Limb (tissue), 2 donors: ENCODE data around the gene SF3B2.
"Not testable (repeated sequence)": the region's sequence is repeated elsewhere in the genome, so short reads cannot be mapped to it uniquely, and the experiment has no call there.

ENCODE experiments used
- DNase-seq, 2 donors: peaks; one replicate each; pipeline ENCODE4 v3.0.0-alpha.2; 2016; ENCODE audit errors: extremely low spot score in 2 of 2

The SF3B2 gene

DNA sequence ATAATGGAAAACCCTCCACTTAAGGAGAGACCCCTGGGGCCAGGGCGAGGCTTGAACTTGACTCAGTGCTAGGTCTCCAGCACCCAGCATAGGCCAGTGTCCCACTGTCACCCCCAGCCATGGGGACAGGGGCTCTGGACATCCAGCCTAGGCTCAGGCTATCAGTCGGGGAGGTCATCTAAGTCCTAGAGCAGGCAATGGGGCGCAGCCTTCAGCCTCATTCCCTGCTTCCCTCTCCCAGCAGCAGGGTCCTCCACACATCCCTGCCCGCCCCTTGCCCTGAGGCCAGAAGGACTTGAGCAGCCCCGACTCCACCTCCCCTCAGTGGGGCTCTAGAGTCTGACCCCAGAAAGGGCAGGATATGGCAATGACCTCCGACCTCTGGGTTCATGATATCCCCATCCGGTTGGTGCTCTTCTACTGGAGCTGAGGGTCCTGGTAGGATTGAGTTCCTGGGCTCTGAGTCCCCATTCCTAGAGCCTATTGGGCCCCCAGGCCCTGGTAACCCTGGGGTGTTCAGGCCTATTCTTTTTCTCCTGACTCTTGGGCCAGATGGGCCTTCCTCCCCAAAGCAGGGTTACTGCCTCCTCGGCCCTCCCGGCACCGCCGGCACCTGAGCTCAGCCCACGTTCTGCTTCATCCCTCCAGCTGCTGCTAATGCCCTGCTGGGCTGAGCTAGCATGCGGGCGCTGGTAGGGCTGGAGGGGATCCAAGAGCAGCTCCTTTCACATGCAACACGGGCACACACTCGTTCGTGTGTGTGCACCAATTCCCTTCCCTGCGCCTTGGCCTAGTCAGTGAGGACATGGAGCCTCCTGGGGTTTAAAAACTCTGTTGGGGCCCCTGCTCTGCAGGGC, 36.0 kb upstream of the SF3B2 start:
- DNase-seq: no peak

DNA sequence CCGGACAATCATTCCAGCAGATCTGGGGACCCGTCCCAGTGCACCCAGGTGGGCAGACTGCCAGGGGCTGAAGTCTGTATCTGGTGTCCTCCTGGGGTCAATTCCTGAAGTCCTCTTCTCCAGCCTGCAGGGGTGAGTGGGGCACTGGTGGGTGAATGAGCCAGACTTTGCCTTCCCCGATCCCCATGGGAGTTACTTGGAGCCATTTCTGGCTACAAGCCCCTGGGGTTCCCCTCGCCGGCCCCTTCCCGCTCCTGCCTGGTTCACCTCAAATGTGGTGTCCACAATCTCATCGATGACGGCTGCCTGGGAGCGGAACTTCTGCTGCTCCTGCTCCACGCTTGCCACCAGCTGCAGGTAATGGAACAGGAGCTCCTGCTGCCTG, 35.4 kb upstream of the SF3B2 start:
- DNase-seq: no peak

- no peak for DNase-seq
Observed at GRCh38 chr11:66017321-66017720, 34.8 kb upstream of the SF3B2 start.

GRCh38 chr11:66020212-66020611, 32.0 kb upstream of the SF3B2 start:
- no peak for DNase-seq

DNA sequence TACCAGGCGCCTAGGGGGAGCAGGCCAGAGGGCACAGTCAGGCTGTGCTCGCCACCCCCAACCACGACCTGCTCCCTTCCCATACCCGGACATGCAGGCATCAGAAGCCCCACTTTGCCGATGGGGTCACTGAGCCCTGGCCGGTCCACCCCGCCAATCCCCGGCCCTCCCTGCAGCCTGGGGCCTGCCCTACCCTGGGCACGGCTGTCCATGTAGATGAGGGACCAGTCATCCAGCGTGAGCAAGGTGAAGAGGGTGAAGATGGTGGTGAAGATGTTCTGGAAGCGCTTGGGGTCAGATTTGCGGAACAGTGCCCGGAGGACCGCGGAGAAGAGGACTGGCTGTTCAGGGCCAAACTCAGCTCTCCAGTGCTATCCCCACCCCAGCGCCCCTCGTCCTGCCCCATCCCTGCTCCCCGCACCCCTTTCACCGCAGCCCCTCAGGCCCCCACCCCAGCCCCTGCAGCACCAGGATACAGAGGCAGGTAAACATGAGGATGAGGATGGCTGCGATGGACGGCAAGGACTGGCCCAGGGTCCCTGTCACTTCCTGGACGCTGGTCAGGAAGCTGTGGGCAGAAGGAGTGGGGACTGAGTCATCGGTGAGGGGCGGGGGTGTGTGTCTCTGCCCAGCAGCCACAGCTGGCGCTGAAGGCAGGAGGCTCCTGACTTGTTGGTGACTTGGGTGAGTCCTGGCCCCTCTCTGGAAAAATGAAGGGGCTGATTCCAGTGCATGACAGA, 31.4 kb upstream of the SF3B2 start:
- no peak for DNase-seq

GRCh38 chr11:66022401-66023185, 29.6 kb upstream of the SF3B2 start:
- peak; percentile 49 to 87 for DNase-seq

GRCh38 chr11:66023186-66023440, 29.1 kb upstream of the SF3B2 start:
- DNase-seq: not testable (repeated sequence)

DNA sequence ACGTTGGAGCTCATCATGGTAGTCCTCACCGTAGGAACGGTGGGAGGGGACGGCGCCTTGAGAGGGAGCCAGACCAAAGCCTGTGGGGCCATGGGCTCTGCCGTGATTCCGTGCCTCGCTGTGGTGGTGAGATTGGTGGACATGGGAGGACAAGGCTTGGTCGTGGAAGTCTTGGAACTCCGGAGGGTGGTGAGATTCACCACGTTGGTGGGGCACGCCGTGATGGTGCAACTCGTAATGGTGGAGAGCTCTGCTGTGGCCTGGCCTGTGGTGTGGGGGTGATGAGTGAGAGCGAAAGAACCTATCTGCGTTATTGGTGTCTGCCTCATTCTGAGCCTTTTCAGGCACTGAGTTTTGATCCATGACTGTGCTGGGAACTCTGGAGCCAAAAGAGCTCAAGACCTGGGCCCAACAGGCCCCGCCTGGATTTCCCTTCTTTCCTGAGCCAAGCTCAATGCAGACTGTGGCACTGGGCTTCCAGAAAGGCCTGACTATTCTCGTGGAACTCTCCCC, 26.1 kb upstream of the SF3B2 start, which contains the start of gene CATSPER1:
Gene CATSPER1, minus strand, starts transcription at position 463 of the 513 bp plus-strand sequence. Its CDS starts 100 bp downstream, at position 363.
- no peak for DNase-seq

- no peak for DNase-seq
Observed at GRCh38 chr11:66032957-66033735, 19.0 kb upstream of the SF3B2 start.

- DNase-seq: no peak
Observed at GRCh38 chr11:66035653-66036333, 16.4 kb upstream of the SF3B2 start.

GRCh38 chr11:66036334-66036710, 15.8 kb upstream of the SF3B2 start:
- DNase-seq: no peak

GRCh38 chr11:66037327-66037726, 14.8 kb upstream of the SF3B2 start:
- no peak for DNase-seq

DNA sequence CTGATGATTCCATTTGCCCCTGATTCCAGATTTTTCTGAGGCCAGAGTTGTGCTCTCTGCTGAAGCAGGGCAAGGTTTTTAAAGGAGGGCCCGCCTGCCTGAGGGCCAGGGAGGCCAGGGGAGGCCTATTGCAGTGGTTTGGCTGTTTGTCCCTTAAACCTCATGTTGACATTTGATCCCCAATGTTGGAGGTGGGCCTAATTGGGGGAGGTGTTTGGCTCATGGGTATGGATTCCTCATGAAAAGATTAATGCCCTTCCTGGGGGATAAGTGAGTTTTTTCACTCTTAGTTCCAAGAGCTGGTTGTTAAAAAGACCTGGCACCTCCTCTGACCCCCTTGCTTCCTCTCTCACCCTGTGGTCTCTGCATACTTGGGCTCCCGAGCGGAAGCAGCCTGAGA, 12.4 kb upstream of the SF3B2 start:
- DNase-seq: no peak

- DNase-seq: no peak
Observed at GRCh38 chr11:66042227-66042995, 9.8 kb upstream of the SF3B2 start.

DNA sequence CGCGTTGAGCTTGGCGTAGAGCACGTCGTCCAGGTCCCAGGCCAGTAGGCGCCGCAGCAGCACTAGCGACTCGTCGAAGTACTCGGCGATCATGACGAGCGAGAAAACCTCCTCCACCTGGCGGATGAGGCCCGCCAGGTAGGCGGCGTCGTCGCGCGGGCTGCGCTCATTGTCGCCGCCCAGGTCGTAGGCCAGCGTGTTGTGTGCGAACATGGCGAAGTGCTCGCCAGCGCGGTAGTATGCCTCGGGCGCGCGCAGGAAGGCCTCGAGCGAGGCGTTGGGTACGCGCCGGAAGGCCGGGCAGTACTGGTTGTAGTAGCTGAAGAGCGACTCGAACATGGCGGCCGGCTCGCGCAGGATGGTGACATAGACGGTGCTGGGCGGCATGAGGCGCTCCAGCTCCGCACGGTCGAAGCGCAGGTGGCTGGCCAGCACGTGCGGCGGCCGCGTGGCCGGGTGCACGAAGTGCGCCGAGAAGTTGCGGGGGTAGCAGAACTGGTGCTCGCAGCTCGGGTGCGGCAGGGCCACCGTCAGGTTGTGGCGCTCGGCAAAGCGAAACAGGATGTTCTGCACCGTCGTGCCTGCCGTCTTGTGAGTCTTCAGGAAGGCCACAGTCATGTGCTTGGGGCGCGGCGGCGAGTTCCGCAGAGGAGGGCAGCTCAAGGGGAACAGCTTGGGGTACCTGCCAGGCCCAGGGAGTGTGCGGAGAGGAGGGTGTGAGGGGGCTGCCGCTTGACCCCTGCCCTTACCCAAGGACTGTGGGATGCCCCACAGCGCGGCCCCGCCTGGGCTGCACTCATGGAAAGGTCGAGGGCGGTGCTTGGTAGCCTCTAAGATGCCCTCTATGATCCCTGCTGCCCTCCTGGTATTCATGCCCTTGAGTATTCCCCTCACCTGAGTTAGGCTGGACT, 8.9 kb upstream of the SF3B2 start:
- DNase-seq: no peak

DNA sequence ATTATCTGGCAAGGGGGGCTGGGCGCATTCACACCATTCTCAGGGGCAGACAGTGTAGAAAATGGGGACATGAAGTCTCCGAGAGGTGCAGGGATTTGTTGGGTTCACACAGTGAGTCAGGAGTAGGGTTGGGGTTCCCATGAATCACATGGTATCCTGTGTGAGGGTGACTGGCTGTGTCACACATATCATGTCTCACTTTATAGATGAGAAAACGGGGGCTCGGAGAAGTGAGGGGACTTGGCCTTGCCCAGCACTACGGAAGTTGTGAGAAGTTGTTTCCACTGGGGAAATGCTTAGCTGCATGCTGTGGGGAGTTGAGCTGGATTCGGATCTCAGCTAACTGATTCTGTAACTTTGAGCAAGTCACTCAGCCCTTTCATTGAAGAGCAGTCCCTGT, 7.4 kb upstream of the SF3B2 start:
- DNase-seq: no peak

DNA sequence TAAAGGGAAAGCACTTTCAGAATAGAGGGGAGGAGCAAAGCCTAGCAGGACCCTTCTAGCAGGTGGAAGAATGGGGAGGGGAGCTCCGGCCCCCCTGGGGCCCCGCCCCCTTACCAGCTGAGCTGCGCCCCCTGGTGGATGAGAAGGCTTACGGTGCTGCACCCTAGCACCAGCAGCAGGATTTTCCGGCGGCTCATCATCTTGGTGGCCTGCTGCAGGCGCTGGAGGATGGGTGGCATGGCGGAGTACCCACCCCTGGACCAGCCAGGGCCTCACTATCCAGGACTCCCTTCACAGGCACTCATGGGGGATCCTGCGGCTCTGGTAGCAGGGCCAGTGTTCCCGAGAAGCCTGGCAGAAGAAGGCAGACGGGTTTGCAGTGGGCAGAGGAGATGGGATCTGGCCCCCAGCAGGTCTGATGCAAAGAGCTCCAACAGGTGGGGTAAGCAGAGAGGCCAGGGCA, 7.0 kb upstream of the SF3B2 start:
- DNase-seq: peak; percentile 64 to 83

- no peak for DNase-seq
Observed at GRCh38 chr11:66046901-66047300, 5.3 kb upstream of the SF3B2 start.
